GM12891 (cell line): ENCODE measurements around the gene THBD.

Experiments used
- DNase-seq: peaks from one replicate; pipeline ENCODE4 v3.0.0; 2011; ENCODE audit warnings: low spot score; ENCODE audit not compliant: insufficient read length
- FAIRE-seq: peaks from 2 replicates; lab custom pipeline; 2011; peaks lifted over from hg19 to GRCh38; lab: Jason Lieb, UNC
- PAX5 ChIP-seq: IDR thresholded peaks from 2 replicates; pipeline ENCODE4 v1.6.1; 2011; ENCODE audit warnings: low read length, moderate library complexity, mild to moderate bottlenecking; ENCODE audit not compliant: insufficient read depth, severe bottlenecking
- POLR2A ChIP-seq: IDR thresholded peaks from 2 replicates; pipeline ENCODE4 v1.6.1; 2011; ENCODE audit warnings: low read depth, low read length, control low read depth
- POLR2AphosphoS5 ChIP-seq: IDR thresholded peaks from 2 replicates; pipeline ENCODE4 v1.6.1; 2011; ENCODE audit warnings: low read depth, low read length, control low read depth
- POU2F2 ChIP-seq: IDR thresholded peaks from 2 replicates; pipeline ENCODE4 v1.6.1; 2011; ENCODE audit warnings: low read depth, mild to moderate bottlenecking, control low read depth, low read length, moderate library complexity
- SPI1 ChIP-seq: IDR thresholded peaks from 2 replicates; pipeline ENCODE4 v1.6.1; 2011; ENCODE audit warnings: low read depth, low read length, control low read depth
- TAF1 ChIP-seq: IDR thresholded peaks from 2 replicates; pipeline ENCODE4 v1.6.1; 2011; ENCODE audit warnings: low read depth, low read length, control low read depth

The THBD gene

DNA sequence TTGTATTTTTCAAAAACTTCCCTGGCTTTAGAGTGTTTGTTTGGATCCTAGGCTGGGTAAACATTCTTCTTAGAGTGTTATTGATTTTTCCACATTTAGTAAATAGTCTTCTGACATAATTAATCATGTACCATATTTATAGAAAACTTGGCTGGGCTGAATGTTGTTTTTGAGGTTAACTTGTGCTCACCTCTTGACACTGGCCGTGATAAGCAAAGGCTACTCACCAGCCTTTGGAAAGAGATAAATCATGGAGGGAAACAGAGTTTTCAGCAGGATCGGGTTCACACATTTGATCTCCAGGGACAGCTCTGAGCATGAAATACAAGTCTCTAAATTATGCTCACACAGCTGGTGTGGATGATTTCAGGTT lies 42.9 kb upstream of the THBD start:
- FAIRE-seq: no peak
- DNase-seq: no peak
- TF ChIP-seq POU2F2 (no peak), POLR2A (no peak), SPI1 (no peak), TAF1 (no peak), POLR2AphosphoS5 (no peak)

DNA sequence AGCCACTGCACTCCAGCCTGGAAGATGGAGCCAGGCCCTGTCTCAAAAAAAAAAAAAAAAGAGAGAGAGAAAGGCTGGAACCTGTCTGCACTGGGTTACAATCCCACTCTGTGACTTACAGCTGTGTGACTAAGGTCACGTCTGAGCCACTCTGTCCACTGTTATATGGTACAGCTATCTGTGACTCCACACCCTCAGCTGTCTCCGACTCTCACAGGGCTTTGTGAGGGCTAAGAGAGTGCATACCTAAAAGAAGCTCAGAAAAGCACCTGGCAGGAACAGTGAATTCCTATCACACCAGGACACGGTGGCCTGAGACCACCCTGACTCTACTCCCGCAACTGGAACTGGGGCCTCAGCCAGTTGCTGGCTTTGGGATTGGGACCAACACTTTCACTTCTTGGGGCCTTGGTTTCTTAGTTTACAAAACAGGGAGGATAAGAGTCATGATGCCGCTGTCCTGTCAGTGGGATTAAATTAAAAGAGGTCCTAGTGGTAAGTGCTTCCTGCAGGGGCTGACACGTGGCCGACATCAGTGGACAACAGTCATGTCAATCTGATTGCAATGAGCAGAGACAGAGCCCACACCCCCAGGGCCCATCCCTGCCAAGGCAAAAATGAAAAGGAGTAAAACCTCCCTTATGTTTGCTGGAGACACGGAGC lies 42.4 kb upstream of the THBD start:
- DNase-seq (no peak), FAIRE-seq (no peak)
- TF ChIP-seq POU2F2 (no peak), TAF1 (no peak), SPI1 (no peak), PAX5 (no peak), POLR2A (no peak), POLR2AphosphoS5 (no peak)

- TF ChIP-seq POLR2A: no peak
- no peak for TF ChIP-seq POLR2AphosphoS5
- TF ChIP-seq SPI1: no peak
- TF ChIP-seq POU2F2: no peak
- no peak for TF ChIP-seq TAF1
- TF ChIP-seq PAX5: no peak
- FAIRE-seq: no peak
- DNase-seq: no peak
Observed at GRCh38 chr20:23090878-23091277, 41.4 kb upstream of the THBD start.

GRCh38 chr20:23090147-23090546 lies 40.7 kb upstream of the THBD start:
- TF ChIP-seq PAX5 (no peak), SPI1 (no peak), POLR2AphosphoS5 (no peak)
- DNase-seq (no peak), FAIRE-seq (no peak)

DNA sequence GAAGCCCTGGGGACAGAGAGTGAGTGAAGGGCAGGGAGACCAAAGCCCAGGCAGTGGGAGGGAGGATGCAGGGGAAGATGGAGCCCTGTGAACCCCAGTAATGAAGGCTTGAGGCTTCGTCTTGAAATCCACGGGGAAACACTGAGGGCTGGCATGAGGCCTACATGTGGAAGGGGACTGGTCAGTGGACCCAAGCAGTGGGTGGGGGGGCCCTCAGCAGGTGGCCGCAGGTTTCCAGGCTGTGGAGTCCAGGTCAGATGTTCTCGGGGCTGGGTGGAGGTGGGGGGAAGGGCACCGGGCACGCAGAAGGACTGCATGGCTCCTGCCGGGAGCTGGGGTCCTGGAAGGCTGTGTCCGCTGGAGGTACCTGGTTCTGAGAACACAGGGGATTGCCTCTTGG lies 39.4 kb upstream of the THBD start:
- no peak for TF ChIP-seq POLR2A
- no peak for TF ChIP-seq PAX5
- no peak for TF ChIP-seq TAF1
- no peak for TF ChIP-seq SPI1
- no peak for TF ChIP-seq POLR2AphosphoS5
- FAIRE-seq (no peak), DNase-seq (no peak)

- DNase-seq (no peak), FAIRE-seq (no peak)
- TF ChIP-seq SPI1: peak; percentile 62
- no peak for TF ChIP-seq POLR2A
Observed at GRCh38 chr20:23087587-23088251, 38.2 kb upstream of the THBD start.

DNA sequence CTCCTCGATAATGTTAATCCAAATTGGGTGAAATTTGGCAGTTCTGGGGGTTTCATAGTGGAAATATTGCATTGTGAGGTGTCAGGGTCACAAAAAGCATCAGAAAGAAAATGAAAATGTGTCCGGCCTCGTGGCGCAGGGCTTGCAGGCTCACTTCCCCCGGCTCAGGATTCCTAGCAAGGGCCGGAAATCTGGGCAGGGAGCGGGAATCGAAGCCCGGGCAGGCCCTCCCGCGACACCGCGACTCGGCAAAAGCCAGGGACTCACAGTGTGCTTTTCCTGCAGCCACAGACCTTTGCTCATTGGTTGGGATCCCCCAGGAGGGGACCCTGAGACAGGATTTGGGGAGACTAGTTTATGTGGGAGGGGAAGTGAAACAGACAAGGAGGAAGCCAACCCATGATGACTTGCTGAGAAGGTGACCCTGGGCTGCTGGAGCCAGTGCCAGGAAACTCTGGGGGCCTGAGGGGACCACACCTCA lies 37.5 kb upstream of the THBD start:
- FAIRE-seq: no peak
- TF ChIP-seq SPI1 (peak; percentile 69), POLR2A (no peak)
- DNase-seq: no peak

DNA sequence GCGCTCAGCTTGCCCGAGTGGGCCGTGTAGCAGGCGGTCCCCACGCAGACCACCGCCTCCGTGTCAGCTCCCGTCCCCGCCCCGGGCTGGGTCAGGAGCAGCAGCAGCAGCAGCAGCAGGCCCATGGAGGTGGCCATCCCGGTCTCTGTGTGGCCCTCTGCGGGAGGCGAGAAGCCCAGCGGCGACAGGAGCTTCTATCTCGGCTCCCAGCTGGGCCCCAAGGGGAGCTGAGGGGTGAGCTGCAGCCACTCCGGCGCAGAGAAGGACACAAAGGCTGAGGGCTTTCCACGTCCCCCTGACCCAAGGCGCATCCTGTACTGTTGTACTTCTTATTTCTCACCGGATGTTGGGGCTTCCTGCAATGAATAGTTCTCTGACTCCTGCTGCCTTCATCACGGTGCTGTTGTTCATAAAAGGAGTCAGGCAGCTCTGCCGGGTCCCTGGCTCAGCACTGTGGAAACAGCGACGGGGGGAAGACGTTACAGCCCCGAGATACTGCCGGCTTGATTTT lies 36.6 kb upstream of the THBD start, which contains the start of gene CD93:
CD93 (minus strand) TSS at position 269 of the 511 bp plus-strand sequence; CDS start at position 137, 132 bp downstream.
- TF ChIP-seq PAX5: no peak
- no peak for TF ChIP-seq POLR2A
- no peak for TF ChIP-seq POLR2AphosphoS5
- TF ChIP-seq POU2F2: no peak
- no peak for TF ChIP-seq TAF1
- FAIRE-seq (no peak), DNase-seq (peak; percentile 26)

DNA sequence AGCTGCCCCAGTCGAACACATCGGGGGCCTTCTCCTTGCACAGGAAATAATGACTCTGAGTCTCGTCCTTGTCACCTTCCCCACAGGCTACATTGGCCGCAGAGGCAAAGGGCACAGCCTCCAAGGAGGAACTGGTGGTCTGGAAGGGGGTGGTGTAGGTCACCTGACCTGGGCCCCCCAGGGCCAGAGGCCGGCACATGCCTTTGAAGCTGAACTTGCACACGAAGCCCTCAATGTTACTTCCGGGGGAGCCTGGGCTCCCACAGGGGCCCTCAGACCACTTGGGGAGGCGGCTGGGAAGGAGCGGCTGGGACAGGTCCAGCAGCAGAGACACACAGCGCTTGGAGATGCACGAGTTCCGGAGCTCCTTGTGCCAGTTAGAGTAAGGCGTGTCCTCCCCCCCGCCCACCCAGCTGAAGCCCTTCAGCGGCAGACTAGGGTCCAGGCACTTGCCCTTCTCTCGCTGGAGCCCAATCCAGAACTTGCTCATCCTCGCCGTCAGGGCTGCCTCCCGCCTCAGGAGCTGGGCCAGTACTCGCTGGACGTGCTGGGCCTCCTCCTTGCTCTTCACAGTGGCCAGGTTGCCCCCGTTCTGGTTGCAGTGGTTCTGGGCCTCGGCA lies 36.1 kb upstream of the THBD start:
- TF ChIP-seq POLR2A: no peak
- no peak for TF ChIP-seq SPI1
- DNase-seq: no peak
- FAIRE-seq: no peak

DNA sequence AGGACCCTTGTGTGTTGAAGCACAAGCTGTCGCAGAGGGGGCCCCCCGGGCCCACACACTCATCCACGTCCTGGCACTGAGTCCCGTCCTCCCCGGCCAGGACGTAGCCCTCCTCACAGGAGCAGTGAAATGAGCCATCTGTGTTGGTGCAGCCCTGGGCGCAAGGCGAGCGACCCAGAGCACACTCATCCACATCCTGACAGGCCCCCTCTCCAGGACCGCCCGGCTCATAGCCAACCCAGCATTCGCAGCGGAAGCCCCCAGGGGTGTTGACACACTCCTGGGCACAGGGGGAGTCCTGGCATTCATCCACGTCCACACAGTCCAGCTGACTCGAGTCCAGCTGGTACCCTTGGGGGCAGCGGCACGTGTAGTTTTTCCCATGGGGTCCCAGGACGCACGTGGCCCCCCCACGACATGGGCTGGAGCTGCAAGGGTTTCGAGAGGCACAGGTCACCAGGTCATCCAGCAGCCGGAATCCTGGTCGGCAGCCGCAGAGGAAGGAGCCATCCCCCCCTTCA lies 35.4 kb upstream of the THBD start:
- DNase-seq (no peak), FAIRE-seq (no peak)
- no peak for TF ChIP-seq POLR2AphosphoS5
- no peak for TF ChIP-seq SPI1
- no peak for TF ChIP-seq POLR2A
- no peak for TF ChIP-seq POU2F2
- TF ChIP-seq PAX5: no peak
- no peak for TF ChIP-seq TAF1
